Common myeloid progenitor, CD34-positive (primary cell): ENCODE measurements around the gene SHROOM1.
A peak's percentile ranks its signal among the peaks of the same experiment; 100 is the strongest.
"Not testable (repeated sequence)": the region's sequence is repeated elsewhere in the genome, so short reads cannot be mapped to it uniquely, and the experiment has no call there.

ENCODE experiments used
- CTCF ChIA-PET: fragments of 350-600 bp; sonication (Branson Sonifier 250); formaldehyde crosslinking; loops from one replicate; lab custom pipeline; 2021; ENCODE audit warnings: antibody characterized with exemption; lab: Charles Lee
- POLR2A ChIA-PET: fragments of 350-600 bp; sonication (Branson Sonifier 250); formaldehyde crosslinking; loops from one replicate; lab custom pipeline; 2021; ENCODE audit warnings: antibody characterized with exemption; lab: Charles Lee
- DNase-seq, 3 donors: peaks; one replicate each; pipeline versions ENCODE4 v3.0.0 to v3.0.0-alpha.2; 2013
- H3K27ac ChIP-seq, 2 experiments: 1 replicate in 1 of 2; 2 replicates in 1 of 2; pipeline ENCODE4 v1.7.0; 2013; ENCODE audit warnings: inconsistent platforms in 2 of 2, low read length in 2 of 2, mild to moderate bottlenecking in 2 of 2, low read depth in 1 of 2, moderate library complexity in 1 of 2; ENCODE audit not compliant: severe bottlenecking in 2 of 2, insufficient read depth in 1 of 2, poor library complexity in 1 of 2
- H3K27me3 ChIP-seq, 5 experiments: replicated peaks in 2 of 5; 1 replicate in 3 of 5; 2 replicates in 2 of 5; pipeline versions ENCODE4 v1.6.1 to v1.7.0; 2013; ENCODE audit warnings: low read length in 4 of 5, mild to moderate bottlenecking in 2 of 5, moderate library complexity in 2 of 5, inconsistent platforms in 1 of 5; ENCODE audit not compliant: insufficient read depth in 5 of 5, control insufficient read depth in 4 of 5
- H3K36me3 ChIP-seq, 4 experiments: 1 replicate in 2 of 4; 2 replicates in 2 of 4; pipeline versions ENCODE4 v1.6.1 to v1.7.0; 2013; ENCODE audit warnings: low read length in 3 of 4, control low read depth in 1 of 4, mild to moderate bottlenecking in 1 of 4; ENCODE audit not compliant: control insufficient read depth in 4 of 4, insufficient read depth in 4 of 4
- H3K4me1 ChIP-seq, 4 experiments: 1 replicate in 3 of 4; 2 replicates in 1 of 4; pipeline versions ENCODE4 v1.6.1 to v1.7.1; 2013; ENCODE audit warnings: low read length in 3 of 4, mild to moderate bottlenecking in 3 of 4, control low read depth in 1 of 4, inconsistent platforms in 1 of 4, moderate library complexity in 1 of 4; ENCODE audit not compliant: control insufficient read depth in 4 of 4, insufficient read depth in 4 of 4; ENCODE audit errors: control extremely low read depth in 1 of 4
- H3K4me3 ChIP-seq, 7 experiments: 1 replicate in 4 of 7; 2 replicates in 3 of 7; pipeline versions ENCODE4 v1.5.1 to v1.7.0; 2013; ENCODE audit warnings: mild to moderate bottlenecking in 7 of 7, low read length in 6 of 7, moderate library complexity in 6 of 7, inconsistent platforms in 2 of 7, low read depth in 2 of 7, control low read depth in 1 of 7; ENCODE audit not compliant: insufficient read depth in 4 of 7, control insufficient read depth in 1 of 7; ENCODE audit errors: extremely low read depth in 1 of 7
- H3K9me3 ChIP-seq, 5 experiments: 1 replicate in 4 of 5; 2 replicates in 1 of 5; pipeline versions ENCODE4 v1.6.1 to v1.7.1; 2013; ENCODE audit warnings: low read length in 4 of 5, mild to moderate bottlenecking in 2 of 5, inconsistent platforms in 1 of 5, low read depth in 1 of 5, moderate library complexity in 1 of 5; ENCODE audit not compliant: control insufficient read depth in 4 of 5, insufficient read depth in 2 of 5; ENCODE audit errors: control extremely low read depth in 1 of 5
- WGBS: methylation state at CpG from one replicate; pipeline ENCODE4 v1.1.5; 2013; ENCODE audit not compliant: insufficient coverage; 5-methylcytosine and 5-hydroxymethylcytosine counted together

Gene SHROOM1

DNA sequence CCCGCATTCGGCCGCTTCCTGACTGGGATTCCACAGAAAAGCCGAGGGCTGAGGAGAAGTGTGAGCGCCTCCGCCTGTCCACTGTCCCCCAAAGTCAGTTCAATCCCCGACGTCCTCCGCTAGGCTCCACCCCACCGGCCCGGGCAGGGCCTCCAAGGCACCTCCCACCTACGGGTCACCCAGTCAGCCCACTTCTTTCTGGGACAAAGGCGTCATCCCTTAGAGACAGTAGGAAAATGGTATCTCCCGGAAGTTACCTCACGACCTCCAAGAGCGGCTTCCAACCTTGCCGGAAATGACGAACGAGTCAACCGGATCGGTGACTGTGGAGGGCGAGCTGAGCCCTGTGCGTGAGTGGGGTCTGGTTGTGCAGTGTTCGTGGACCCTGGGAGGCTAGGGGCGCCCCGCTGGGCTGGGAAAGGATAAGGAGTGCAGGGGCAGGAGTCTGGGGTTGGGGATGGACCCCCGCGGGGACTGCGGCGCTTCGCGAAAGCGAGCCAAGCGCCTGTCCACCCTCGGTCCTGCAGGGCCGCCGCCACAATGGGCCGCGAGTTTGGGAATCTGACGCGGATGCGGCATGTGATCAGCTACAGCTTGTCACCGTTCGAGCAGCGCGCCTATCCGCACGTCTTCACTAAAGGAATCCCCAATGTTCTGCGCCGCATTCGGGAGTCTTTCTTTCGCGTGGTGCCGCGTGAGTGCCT is 36.0 kb upstream of the SHROOM1 start, which contains the start of the genes GDF9 and UQCRQ:
Gene GDF9, minus strand, starts transcription at position 128 of the 704 bp plus-strand sequence. CDS start 1,936 bp downstream, outside the sequence.
Gene UQCRQ, plus strand, starts transcription at position 301 of the 704 bp plus-strand sequence. Its CDS starts 240 bp downstream, at position 541.
- POLR2A ChIA-PET: interaction anchor here (0.5 to 0.9 kb wide), 3 partner anchors 41 to 534 kb away, joined by 3 to 4 read pairs (median 3); no protein-coding TSS in a partner anchor
- Histone ChIP-seq H3K9me3 (no peaks in the 10 kb centered on the region), H3K4me1 (peaks cover 5 to 20% (median 17%) of the 10 kb centered on the region in 4 experiments), H3K27me3 (no peaks in the 10 kb centered on the region), H3K27ac (peak within 1 kb of the TSS; percentile 75 to 91), H3K4me3 (peak within 1 kb of the TSS; percentile 64 to 95 (median 86)), H3K36me3 (peaks cover 4 to 32% (median 14%) of the 10 kb centered on the region in 4 experiments)
- 0% methylated on average over 55 of the region's 55 CpGs for WGBS
- peak; percentile 100 for DNase-seq
- CTCF ChIA-PET: interaction anchor here (0.7 to 6.6 kb wide), 12 partner anchors 9 to 364 kb away, joined by 3 to 34 read pairs (median 3); partner anchors contain the start of gene SHROOM1

DNA sequence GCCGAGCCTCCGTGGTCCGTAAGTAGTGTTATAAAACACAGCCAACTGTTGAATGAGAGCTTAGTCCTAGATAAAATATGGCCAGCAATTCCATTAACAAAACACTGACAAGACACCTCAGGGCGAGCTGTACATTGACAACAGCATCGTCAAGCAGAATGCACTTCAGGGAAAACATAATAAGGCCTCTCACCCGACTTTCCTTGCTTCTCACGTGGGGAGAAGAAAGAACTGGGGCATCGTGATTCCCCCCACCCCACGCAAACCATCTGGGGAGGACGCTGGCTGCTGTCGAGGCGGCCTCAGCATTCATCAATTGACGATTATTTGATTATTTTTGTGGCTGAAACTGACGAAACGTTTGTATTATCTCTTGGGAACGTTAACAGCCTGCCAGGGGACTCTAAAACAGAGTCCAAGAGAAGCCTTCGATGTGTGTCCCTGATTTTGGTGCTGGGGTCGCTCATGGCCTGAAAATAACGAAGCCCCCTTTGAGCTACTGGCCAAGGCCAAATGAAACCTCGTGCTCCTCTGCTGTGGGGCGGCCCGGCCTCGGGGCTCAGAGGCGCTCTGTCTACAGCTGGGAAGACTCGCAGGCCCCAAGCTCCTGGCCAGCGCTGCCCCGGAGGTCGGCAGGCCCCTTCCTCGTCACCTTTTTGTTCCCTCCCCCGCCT is 35.4 kb upstream of the SHROOM1 start:
- 45% methylated on average over 30 of the region's 30 CpGs for WGBS
- peaks cover 4 to 26% (median 13%) of the 10 kb centered on the region in 4 experiments for H3K36me3 ChIP-seq
- no peak for DNase-seq
- H3K4me1 ChIP-seq: peaks cover 5 to 20% (median 17%) of the 10 kb centered on the region in 4 experiments
- no peaks in the 10 kb centered on the region for H3K27me3 ChIP-seq
- H3K27ac ChIP-seq: peak overlapping the region; percentile 75 to 91
- ChIA-PET CTCF (interaction anchor here (0.7 to 6.6 kb wide), 11 partner anchors 9 to 364 kb away, joined by 3 to 34 read pairs (median 3); partner anchors contain the start of gene SHROOM1), POLR2A (interaction anchor here (0.5 to 0.9 kb wide), 2 partner anchors 40 to 534 kb away, joined by 3 to 4 read pairs; no protein-coding TSS in a partner anchor)
- H3K9me3 ChIP-seq: no peaks in the 10 kb centered on the region
- H3K4me3 ChIP-seq: peak overlapping the region; percentile 64 to 95 (median 86)

- no peaks in the 10 kb centered on the region for H3K9me3 ChIP-seq
- no peak overlapping the region for H3K4me3 ChIP-seq
- ChIA-PET CTCF (interaction anchor here (1.0 to 1.7 kb wide), 5 partner anchors 10 to 113 kb away, joined by 3 to 4 read pairs (median 3); partner anchors contain the start of gene CCNI2), POLR2A (interaction anchor here (0.6 to 0.7 kb wide), 2 partner anchors 21 to 995 kb away, joined by 3 read pairs; no protein-coding TSS in a partner anchor)
- H3K4me1 ChIP-seq: peaks cover 0 to 4% (median 4%) of the 10 kb centered on the region in 4 experiments
- H3K27me3 ChIP-seq: no peaks in the 10 kb centered on the region
- no peak overlapping the region for H3K27ac ChIP-seq
- whole genome bisulfite sequencing: 93% methylated on average over 3 of the region's 5 CpGs
- no peaks in the 10 kb centered on the region for H3K36me3 ChIP-seq
- DNase-seq: no peak
These were observed 30.3 kb upstream of the SHROOM1 start for GRCh38 chr5:132860742-132861141.

- POLR2A ChIA-PET: interaction anchor here (0.6 to 0.7 kb wide), 2 partner anchors 22 to 996 kb away, joined by 3 read pairs; no protein-coding TSS in a partner anchor
- no CpG with 5 or more reads among the region's 2 CpGs for WGBS
These were observed 29.5 kb upstream of the SHROOM1 start for GRCh38 chr5:132859889-132860437.

DNA sequence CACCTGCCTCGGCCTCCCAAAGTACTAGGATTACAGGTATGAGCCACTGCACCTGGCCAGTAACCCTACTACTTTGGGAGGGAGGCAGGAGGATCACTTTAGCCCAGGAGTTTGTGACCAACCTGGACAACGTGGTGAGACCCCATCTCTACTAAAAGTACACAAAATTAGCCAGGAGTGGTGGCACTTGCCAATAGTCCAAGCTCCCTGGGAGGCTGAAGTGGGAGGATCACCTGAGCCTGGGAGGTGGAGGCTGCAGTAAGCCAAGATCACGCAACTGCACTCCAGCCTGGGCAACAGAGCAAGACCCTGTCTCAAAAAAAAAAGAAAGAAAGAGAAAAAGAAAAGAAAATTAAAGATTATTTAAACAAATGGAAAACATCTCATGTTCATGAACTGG is 25.6 kb upstream of the SHROOM1 start:
- H3K27ac ChIP-seq: no peak overlapping the region
- DNase-seq: no peak
- ChIA-PET CTCF (interaction anchor here (1.4 to 4.8 kb wide), 3 partner anchors 9 to 25 kb away, joined by 3 to 34 read pairs (median 10); partner anchors contain the start of genes GDF9, SHROOM1 and UQCRQ), POLR2A (no interaction called here)
- no peak overlapping the region for H3K4me3 ChIP-seq
- 100% methylated on average over 1 of the region's 3 CpGs for WGBS
- H3K9me3 ChIP-seq: no peaks in the 10 kb centered on the region
- peaks cover 0 to 2% (median 0%) of the 10 kb centered on the region in 4 experiments for H3K4me1 ChIP-seq
- H3K27me3 ChIP-seq: no peaks in the 10 kb centered on the region
- no peaks in the 10 kb centered on the region for H3K36me3 ChIP-seq

More at GRCh38 chr5:132859889-132860437, 29.5 kb upstream of the SHROOM1 start:
- Histone ChIP-seq H3K27me3 (no peaks in the 10 kb centered on the region), H3K4me3 (no peak overlapping the region), H3K9me3 (no peaks in the 10 kb centered on the region), H3K27ac (no peak overlapping the region), H3K4me1 (no peaks in the 10 kb centered on the region), H3K36me3 (no peaks in the 10 kb centered on the region)
- no peak for DNase-seq
- CTCF ChIA-PET: interaction anchor here (1.4 to 1.5 kb wide), 3 partner anchors 10 to 25 kb away, joined by 3 to 4 read pairs (median 4); no protein-coding TSS in a partner anchor

DNA sequence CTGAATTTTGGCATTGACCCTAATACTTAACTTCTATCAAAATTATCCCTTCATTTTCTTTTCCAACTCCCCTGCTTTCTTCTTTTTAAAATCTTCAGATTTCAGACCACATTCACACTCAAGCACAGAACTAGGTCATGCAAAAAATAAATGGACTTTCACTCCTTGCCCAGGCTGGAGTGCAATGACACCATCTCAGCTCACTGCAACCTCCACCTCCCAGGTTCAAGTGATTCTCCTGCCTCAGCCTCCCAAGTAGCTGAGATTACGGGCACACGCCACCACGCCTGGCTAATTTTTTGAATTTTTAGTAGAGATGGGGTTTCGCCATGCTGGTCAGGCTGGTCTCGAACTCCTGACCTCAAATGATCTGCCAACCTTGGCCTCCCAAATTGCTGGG is 24.5 kb upstream of the SHROOM1 start:
- DNase-seq, H3K4me1 ChIP-seq, POLR2A ChIA-PET, H3K27me3 ChIP-seq, H3K9me3 ChIP-seq, H3K4me3 ChIP-seq, H3K27ac ChIP-seq, H3K36me3 ChIP-seq: not testable (repeated sequence)
- CTCF ChIA-PET: interaction anchor here (1.5 to 4.8 kb wide), 3 partner anchors 9 to 19 kb away, joined by 6 to 34 read pairs (median 10); partner anchors contain the start of genes GDF9 and UQCRQ
- 100% methylated on average over 4 of the region's 5 CpGs for WGBS
